MCF 10A (cell line): Measurements from ENCODE around the gene TERB2. TPM values are rescaled to one million over a fixed set of nuclear protein-coding genes. Genes with fewer than 3 reads are reported as not detected.
"Not testable (repeated sequence)": the region's sequence is repeated elsewhere in the genome, so short reads cannot be mapped to it uniquely, and the experiment has no call there.

Source experiments
- BruUV-seq: library from RNA; stranded (reverse); fragments of 400-500 nt; replicated peaks from 2 replicates; lab custom pipeline; 2021; lab: Mats Ljungman, UMichigan
- CTCF ChIA-PET: fragments of 300-600 bp; sonication (Branson Sonifier 250); formaldehyde crosslinking; extraction: SDS; loops from one replicate; lab custom pipeline; 2021; ENCODE audit warnings: antibody characterized with exemption, inconsistent platforms; lab: Yijun Ruan, JAX
- POLR2A ChIA-PET: fragments of 300-600, 350-650 bp; sonication (Branson Sonifier 250); formaldehyde crosslinking; extraction: SDS; loops from one replicate; lab custom pipeline; 2020; ENCODE audit warnings: antibody characterized with exemption, inconsistent platforms; lab: Yijun Ruan, JAX
- DNase-seq: peaks from one replicate; pipeline ENCODE4 v3.0.0-alpha.2; 2018; ENCODE audit not compliant: unreplicated experiment
- H3K27ac Mint-ChIP-seq: one replicate; pipeline ENCODE4 v1.8.0; 2022; ENCODE audit warnings: mild to moderate bottlenecking, low read depth, mixed read lengths; ENCODE audit not compliant: unreplicated experiment
- H3K27me3 Mint-ChIP-seq: one replicate; pipeline ENCODE4 v1.8.0; 2022; ENCODE audit warnings: mixed read lengths; ENCODE audit not compliant: insufficient read depth, unreplicated experiment
- H3K36me3 Mint-ChIP-seq: one replicate; pipeline ENCODE4 v1.8.0; 2022; ENCODE audit warnings: mild to moderate bottlenecking, moderate library complexity, mixed read lengths; ENCODE audit not compliant: insufficient read depth, unreplicated experiment
- H3K4me1 Mint-ChIP-seq: one replicate; pipeline ENCODE4 v1.8.0; 2022; ENCODE audit warnings: mixed read lengths; ENCODE audit not compliant: insufficient read depth, unreplicated experiment
- H3K4me3 Mint-ChIP-seq: one replicate; pipeline ENCODE4 v1.8.0; 2022; ENCODE audit warnings: mild to moderate bottlenecking, moderate library complexity, mixed read lengths; ENCODE audit not compliant: unreplicated experiment
- H3K9me3 Mint-ChIP-seq: one replicate; pipeline ENCODE4 v1.8.0; 2022; ENCODE audit warnings: mixed read lengths; ENCODE audit not compliant: unreplicated experiment
- intact Hi-C: fragments of 100-400 bp; cut with micrococcal nuclease; formaldehyde crosslinking; loops from 2 replicates; pipeline ENCODE4 v1.14.1; 2022
- total RNA-seq: library from RNA; stranded (reverse); gene quantifications from 2 replicates; pipeline ENCODE4 v1.2.3, GENCODE V29; 2022
- TF ChIP-seq, protein P1 (sequence below): fragments of 200-600 bp; IDR thresholded peaks from one replicate; pipeline ENCODE4 v1.8.0; 2022; ENCODE audit warnings: antibody characterized with exemption, mild to moderate bottlenecking; ENCODE audit not compliant: unreplicated experiment

Gene TERB2
- total RNA-seq, 1 experiment from 2014 or later: not detected

DNA sequence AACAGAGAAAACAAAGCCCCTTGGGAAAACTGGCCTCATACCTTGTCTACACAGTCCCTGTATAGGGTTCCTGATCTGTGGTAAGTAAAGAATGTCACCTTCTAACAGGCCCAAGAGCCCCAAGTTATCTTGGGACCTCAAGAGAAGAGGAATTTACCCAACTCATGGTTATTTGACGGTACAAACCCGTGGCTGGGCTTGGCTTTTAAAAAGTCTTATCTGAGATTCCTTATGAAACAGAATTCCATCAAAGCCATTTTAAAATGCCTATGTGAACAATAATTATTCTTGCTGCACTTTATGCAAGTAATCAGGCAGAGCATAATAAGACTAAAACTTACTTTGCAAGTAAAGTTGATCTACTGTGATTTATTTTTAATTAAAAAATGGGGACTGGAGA lies 52.6 kb downstream of the TERB2 start:
- intact Hi-C loops: no loop called here
- Mint-ChIP-seq H3K27me3 (no peaks in the 10 kb centered on the region), H3K4me1 (no peaks in the 10 kb centered on the region), H3K36me3 (no peaks in the 10 kb centered on the region), H3K27ac (no peak overlapping the region), H3K4me3 (no peak overlapping the region), H3K9me3 (no peaks in the 10 kb centered on the region)
- DNase-seq: no peak
- ChIA-PET CTCF (interaction anchor here (1.8 kb wide), 1 partner anchor 28 kb away, joined by 6 read pairs; no protein-coding TSS in a partner anchor), POLR2A (no interaction called here)
- TF ChIP-seq, protein P1, sequence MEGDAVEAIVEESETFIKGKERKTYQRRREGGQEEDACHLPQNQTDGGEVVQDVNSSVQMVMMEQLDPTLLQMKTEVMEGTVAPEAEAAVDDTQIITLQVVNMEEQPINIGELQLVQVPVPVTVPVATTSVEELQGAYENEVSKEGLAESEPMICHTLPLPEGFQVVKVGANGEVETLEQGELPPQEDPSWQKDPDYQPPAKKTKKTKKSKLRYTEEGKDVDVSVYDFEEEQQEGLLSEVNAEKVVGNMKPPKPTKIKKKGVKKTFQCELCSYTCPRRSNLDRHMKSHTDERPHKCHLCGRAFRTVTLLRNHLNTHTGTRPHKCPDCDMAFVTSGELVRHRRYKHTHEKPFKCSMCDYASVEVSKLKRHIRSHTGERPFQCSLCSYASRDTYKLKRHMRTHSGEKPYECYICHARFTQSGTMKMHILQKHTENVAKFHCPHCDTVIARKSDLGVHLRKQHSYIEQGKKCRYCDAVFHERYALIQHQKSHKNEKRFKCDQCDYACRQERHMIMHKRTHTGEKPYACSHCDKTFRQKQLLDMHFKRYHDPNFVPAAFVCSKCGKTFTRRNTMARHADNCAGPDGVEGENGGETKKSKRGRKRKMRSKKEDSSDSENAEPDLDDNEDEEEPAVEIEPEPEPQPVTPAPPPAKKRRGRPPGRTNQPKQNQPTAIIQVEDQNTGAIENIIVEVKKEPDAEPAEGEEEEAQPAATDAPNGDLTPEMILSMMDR: no peak
- no TSS peak for BruUV-seq

DNA sequence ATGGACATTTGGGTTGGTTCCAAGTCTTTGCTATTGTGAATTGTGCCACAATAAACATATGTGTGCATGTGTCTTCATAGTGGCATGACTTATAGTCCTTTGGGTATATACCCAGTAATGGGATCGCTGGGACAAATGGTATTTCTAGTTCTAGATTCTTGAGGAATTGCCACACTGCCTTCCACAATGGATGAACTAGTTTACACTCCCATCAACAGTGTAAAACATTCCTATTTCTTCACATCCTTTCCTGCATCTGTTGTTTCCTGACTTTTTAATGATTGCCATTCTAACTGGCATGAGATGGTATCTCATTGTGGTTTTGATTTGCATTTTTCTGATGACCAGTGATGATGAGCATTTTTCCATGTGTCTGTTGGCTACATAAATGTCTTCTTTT lies 58.6 kb downstream of the TERB2 start:
- H3K27me3 Mint-ChIP-seq: peaks cover 40% of the 10 kb centered on the region
- H3K4me3 Mint-ChIP-seq, BruUV-seq, H3K4me1 Mint-ChIP-seq, H3K27ac Mint-ChIP-seq, DNase-seq, POLR2A ChIA-PET, intact Hi-C loops, H3K9me3 Mint-ChIP-seq, H3K36me3 Mint-ChIP-seq: not testable (repeated sequence)
- CTCF ChIA-PET: interaction anchor here (0.7 kb wide), 1 partner anchor 11 kb away, joined by 3 read pairs; no protein-coding TSS in a partner anchor

DNA sequence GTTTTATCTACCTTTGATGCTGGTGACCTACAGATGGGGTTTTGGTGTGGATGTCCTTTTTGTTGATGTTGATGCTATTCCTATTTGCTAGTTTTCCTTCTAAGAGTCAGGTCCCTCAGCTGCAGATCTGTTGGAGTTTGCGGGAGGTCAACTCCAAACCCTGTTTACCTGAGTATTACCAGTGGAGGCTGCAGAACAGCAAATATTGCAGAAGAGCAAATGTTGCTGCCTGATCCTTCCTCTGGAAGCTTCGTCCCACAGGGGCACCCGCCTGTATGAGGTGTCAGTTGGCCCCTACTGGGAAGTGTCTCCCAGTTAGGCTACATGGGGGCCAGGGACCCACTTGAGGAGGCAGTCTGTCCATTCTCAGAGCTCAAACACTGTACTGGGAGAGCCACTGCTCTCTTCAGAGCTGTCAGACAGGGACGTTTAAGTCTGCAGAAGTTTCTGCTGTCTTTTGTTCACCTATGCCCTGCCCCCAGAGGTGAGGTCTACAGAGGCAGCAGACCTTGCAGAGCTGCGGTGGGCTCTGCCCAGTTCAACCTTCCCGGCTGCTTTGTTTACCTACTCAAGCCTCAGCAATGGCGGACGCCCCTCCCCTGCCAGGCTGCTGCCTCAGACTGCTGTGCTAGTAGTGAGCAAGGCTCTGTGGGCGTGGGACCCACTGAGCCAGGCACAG lies 63.9 kb downstream of the TERB2 start:
- H3K4me3 Mint-ChIP-seq, H3K9me3 Mint-ChIP-seq, DNase-seq, H3K36me3 Mint-ChIP-seq, BruUV-seq, intact Hi-C loops, H3K27ac Mint-ChIP-seq: not testable (repeated sequence)
- peaks cover 45% of the 10 kb centered on the region for H3K27me3 Mint-ChIP-seq
- peaks cover 11% of the 10 kb centered on the region for H3K4me1 Mint-ChIP-seq
- ChIA-PET POLR2A (interaction anchor here (0.9 kb wide), 1 partner anchor 8 kb away, joined by 4 read pairs; no protein-coding TSS in a partner anchor), CTCF (interaction anchor here (0.6 to 1.8 kb wide), 3 partner anchors 15 to 102 kb away, joined by 3 to 5 read pairs (median 4); no protein-coding TSS in a partner anchor)

DNA sequence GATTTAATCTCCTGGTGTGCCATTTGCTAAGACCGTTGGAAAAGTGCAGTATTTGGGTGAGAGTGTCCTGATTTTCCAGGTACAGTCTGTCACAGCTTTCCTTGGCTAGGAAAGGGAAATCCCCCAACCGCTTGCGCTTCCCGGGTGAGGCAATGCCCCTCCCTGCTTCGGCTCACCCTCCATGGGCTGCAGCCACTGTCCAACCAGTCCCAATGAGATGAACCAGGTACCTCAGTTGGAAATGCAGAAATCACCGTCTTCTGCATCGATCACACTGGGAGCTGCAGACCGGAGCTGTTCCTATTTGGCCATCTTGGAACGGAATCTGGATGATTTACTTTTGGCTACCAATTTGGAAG lies 64.4 kb downstream of the TERB2 start:
- POLR2A ChIA-PET, DNase-seq, intact Hi-C loops, H3K9me3 Mint-ChIP-seq, H3K27ac Mint-ChIP-seq, BruUV-seq, H3K4me3 Mint-ChIP-seq, H3K36me3 Mint-ChIP-seq: not testable (repeated sequence)
- H3K4me1 Mint-ChIP-seq: peaks cover 11% of the 10 kb centered on the region
- CTCF ChIA-PET: interaction anchor here (0.6 to 1.8 kb wide), 2 partner anchors 14 to 16 kb away, joined by 3 to 5 read pairs; no protein-coding TSS in a partner anchor
- peaks cover 45% of the 10 kb centered on the region for H3K27me3 Mint-ChIP-seq

DNA sequence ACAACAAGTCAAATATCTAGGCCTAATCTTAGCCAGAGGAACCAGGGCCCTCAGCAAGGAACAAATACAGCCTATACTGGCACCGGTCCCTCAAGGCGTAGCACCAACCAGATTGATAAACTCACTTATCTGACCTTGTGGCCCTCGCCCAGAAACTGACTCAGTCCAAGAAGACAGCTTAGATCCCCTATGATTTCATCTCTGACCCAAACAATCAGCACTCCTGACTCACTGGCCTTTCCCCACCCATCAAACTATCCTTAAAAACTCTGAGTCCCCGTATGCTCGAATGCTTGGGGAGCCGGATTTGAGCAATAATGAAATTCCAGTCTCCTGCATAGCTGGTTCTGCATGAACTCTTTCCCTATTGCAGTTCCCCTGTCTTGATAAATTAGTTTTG lies 64.9 kb downstream of the TERB2 start:
- intact Hi-C loops: no loop called here
- peak; percentile 2 for DNase-seq
- TF ChIP-seq, protein P1: no peak
- ChIA-PET POLR2A (no interaction called here), CTCF (interaction anchor here (1.8 kb wide), 1 partner anchor 15 kb away, joined by 5 read pairs; no protein-coding TSS in a partner anchor)
- no TSS peak for BruUV-seq
- H3K27ac Mint-ChIP-seq: no peak overlapping the region
- no peaks in the 10 kb centered on the region for H3K9me3 Mint-ChIP-seq
- peaks cover 43% of the 10 kb centered on the region for H3K27me3 Mint-ChIP-seq
- peak overlapping the region; percentile 36 for H3K4me3 Mint-ChIP-seq
- peaks cover 11% of the 10 kb centered on the region for H3K4me1 Mint-ChIP-seq
- H3K36me3 Mint-ChIP-seq: peaks cover 5% of the 10 kb centered on the region
